HCT116 (cell line): ENCODE results near the gene GAREM2. TPM values are rescaled to one million over a fixed set of nuclear protein-coding genes. Genes with fewer than 3 reads are reported as not detected.

Source experiments
- ATAC-seq: fragments of 200-7000 bp; cut with Tn5 transposase; 2 replicates; pipeline ENCODE4 v1.9.1; 2020; ENCODE audit warnings: mild to moderate bottlenecking, moderate library complexity
- BruUV-seq: library from RNA; stranded (reverse); fragments of 400-500 nt; replicated peaks from 2 replicates; lab custom pipeline; 2021; lab: Mats Ljungman, UMichigan
- CTCF ChIA-PET: fragments of 300-600 bp; sonication (Branson Sonifier 250); formaldehyde crosslinking; loops from one replicate; lab custom pipeline; 2021; ENCODE audit warnings: antibody characterized with exemption; lab: Charles Lee
- POLR2A ChIA-PET: fragments of 300-600, 350-600 bp; sonication (Branson Sonifier 250); formaldehyde crosslinking; loops from one replicate; lab custom pipeline; 2021; ENCODE audit warnings: antibody characterized with exemption; lab: Charles Lee
- RAD21 ChIA-PET, 2 experiments: fragments of 300-600 bp; sonication (Branson Sonifier 250); formaldehyde crosslinking; loops; one replicate each; lab custom pipeline; 2023; ENCODE audit warnings: low total read pairs in 2 of 2; ENCODE audit not compliant: uncharacterized antibody in 2 of 2, unreplicated experiment in 2 of 2, low non-redundant PET in 1 of 2; lab: Charles Lee
- DNase-seq: peaks from one replicate; pipeline ENCODE4 v3.0.0-alpha.2; 2010; ENCODE audit warnings: low read depth, low spot score
- H2AFZ ChIP-seq: fragments of 200-600 bp; shearing (Covaris generic), sonication (generic); 2 replicates; pipeline ENCODE4 v1.6.1; 2017; ENCODE audit warnings: low read depth, mixed run types, mixed read lengths, antibody characterized with exemption, low read length; ENCODE audit not compliant: poor library complexity, severe bottlenecking
- H3K27ac ChIP-seq: 2 replicates; pipeline ENCODE4 v1.5.1; 2012; ENCODE audit warnings: low read depth, low read length
- H3K27me3 ChIP-seq: fragments of 200-600 bp; sonication (generic); 2 replicates; pipeline ENCODE4 v1.6.1; 2016; ENCODE audit warnings: mixed run types, low read length, mixed read lengths; ENCODE audit not compliant: insufficient read depth
- H3K36me3 ChIP-seq, 2 experiments: fragments of 200-500 bp in 1 of 2; fragments of 200-600 bp in 1 of 2; sonication (Bioruptor generic) in 1 of 2; sonication (generic) in 1 of 2; 2 replicates each; pipeline versions ENCODE4 v1.5.1 to v1.6.1; 2014 to 2016; ENCODE audit warnings: low read length in 2 of 2, inconsistent platforms in 1 of 2, mixed read lengths in 1 of 2, mixed run types in 1 of 2; ENCODE audit not compliant: insufficient read depth in 2 of 2, control insufficient read depth in 1 of 2
- H3K4me1 ChIP-seq, 2 experiments: fragments of 200-600 bp in 1 of 2; sonication (generic) in 1 of 2; 2 replicates each; pipeline versions ENCODE4 v1.5.1 to v1.6.1; 2012 to 2017; ENCODE audit warnings: low read length in 2 of 2, inconsistent platforms in 1 of 2, mild to moderate bottlenecking in 1 of 2, mixed read lengths in 1 of 2, mixed run types in 1 of 2, moderate library complexity in 1 of 2; ENCODE audit not compliant: insufficient read depth in 2 of 2, control insufficient read depth in 1 of 2
- H3K4me2 ChIP-seq: fragments of 200-600 bp; sonication (generic); 2 replicates; pipeline ENCODE4 v1.6.1; 2017; ENCODE audit warnings: mixed run types, low read length, mixed read lengths
- H3K4me3 ChIP-seq, 2 experiments: fragments of 200-600 bp in 1 of 2; sonication (generic) in 1 of 2; replicated peaks in 1 of 2; 2 replicates each; pipeline ENCODE4 v1.5.1; 2011 to 2016; ENCODE audit warnings: low read length in 2 of 2, control low read depth in 1 of 2, low read depth in 1 of 2, mild to moderate bottlenecking in 1 of 2, mixed read lengths in 1 of 2, mixed run types in 1 of 2
- H3K79me2 ChIP-seq: fragments of 200-600 bp; sonication (generic); 2 replicates; pipeline ENCODE4 v1.6.1; 2017; ENCODE audit warnings: mild to moderate bottlenecking, mixed run types, low read length, moderate library complexity, mixed read lengths; ENCODE audit not compliant: insufficient read depth
- H3K9ac ChIP-seq: fragments of 200-600 bp; sonication (generic); 2 replicates; pipeline ENCODE4 v1.6.1; 2016; ENCODE audit warnings: low read length, mixed read lengths
- H3K9me2 ChIP-seq: fragments of 200-600 bp; sonication (generic), shearing (Covaris generic); 2 replicates; pipeline ENCODE4 v1.6.1; 2017; ENCODE audit warnings: mixed run types, mild to moderate bottlenecking, moderate library complexity; ENCODE audit not compliant: insufficient read depth
- H3K9me3 ChIP-seq, 2 experiments: fragments of 200-500 bp in 1 of 2; fragments of 200-600 bp in 1 of 2; sonication (Bioruptor generic) in 1 of 2; sonication (generic) in 1 of 2; 2 replicates each; pipeline ENCODE4 v1.6.1; 2014 to 2017; ENCODE audit warnings: low read length in 2 of 2, mixed read lengths in 2 of 2, inconsistent platforms in 1 of 2, low read depth in 1 of 2, mild to moderate bottlenecking in 1 of 2, mixed run types in 1 of 2, moderate library complexity in 1 of 2; ENCODE audit not compliant: control insufficient read depth in 1 of 2, insufficient read depth in 1 of 2
- H4K20me1 ChIP-seq: fragments of 200-600 bp; sonication (generic), shearing (Covaris generic); 2 replicates; pipeline ENCODE4 v1.6.1; 2017; ENCODE audit warnings: mixed run types, mild to moderate bottlenecking, moderate library complexity; ENCODE audit not compliant: insufficient read depth
- CBX3 ChIP-seq: IDR thresholded peaks from 2 replicates; pipeline ENCODE4 v1.6.1; 2012; ENCODE audit warnings: low read depth
- CEBPB ChIP-seq: IDR thresholded peaks from 2 replicates; pipeline ENCODE4 v1.6.1; 2012; ENCODE audit warnings: low read depth
- EGR1 ChIP-seq: IDR thresholded peaks from 2 replicates; pipeline ENCODE4 v1.6.1; 2012; ENCODE audit warnings: low read depth
- ELF1 ChIP-seq: IDR thresholded peaks from 2 replicates; pipeline ENCODE4 v1.6.1; 2012; ENCODE audit warnings: low read depth, borderline replicate concordance
- EZH2 ChIP-seq: fragments of 200-600 bp; sonication (generic); IDR thresholded peaks from 2 replicates; pipeline ENCODE4 v1.6.1; 2017; ENCODE audit warnings: antibody characterized with exemption, mixed run types
- EZH2phosphoT487 ChIP-seq: fragments of 200-600 bp; IDR thresholded peaks from 2 replicates; pipeline ENCODE4 v1.6.1; 2018; ENCODE audit warnings: antibody characterized with exemption, borderline replicate concordance
- FOSL1 ChIP-seq: IDR thresholded peaks from 2 replicates; pipeline ENCODE4 v1.6.1; 2012; ENCODE audit warnings: low read depth
- JUND ChIP-seq: IDR thresholded peaks from 2 replicates; pipeline ENCODE4 v1.6.1; 2012
- MAX ChIP-seq: IDR thresholded peaks from 2 replicates; pipeline ENCODE4 v1.6.1; 2012
- POLR2AphosphoS5 ChIP-seq: IDR thresholded peaks from 2 replicates; pipeline ENCODE4 v1.6.1; 2011; ENCODE audit warnings: mild to moderate bottlenecking, low read depth, low read length, moderate library complexity
- RAD21 ChIP-seq: IDR thresholded peaks from 2 replicates; pipeline ENCODE4 v1.6.1; 2012; ENCODE audit warnings: low read depth, mild to moderate bottlenecking
- SIN3A ChIP-seq: IDR thresholded peaks from 2 replicates; pipeline ENCODE4 v1.6.1; 2012; ENCODE audit warnings: low read depth
- SP1 ChIP-seq: IDR thresholded peaks from 2 replicates; pipeline ENCODE4 v1.6.1; 2012; ENCODE audit warnings: low read depth
- TCF7L2 ChIP-seq: IDR thresholded peaks from 2 replicates; pipeline ENCODE4 v1.7.0; 2011; ENCODE audit warnings: borderline replicate concordance, inconsistent platforms; ENCODE audit not compliant: insufficient read depth, insufficient read length; ENCODE audit errors: extremely low read depth
- YY1 ChIP-seq: IDR thresholded peaks from 2 replicates; pipeline ENCODE4 v1.6.1; 2011; ENCODE audit warnings: low read length, low read depth, moderate library complexity, mild to moderate bottlenecking; ENCODE audit not compliant: insufficient replicate concordance; ENCODE audit errors: extremely low read depth
- ZBTB33 ChIP-seq: IDR thresholded peaks from 2 replicates; pipeline ENCODE4 v1.6.1; 2011; ENCODE audit warnings: mild to moderate bottlenecking, low read length, moderate library complexity; ENCODE audit not compliant: insufficient replicate concordance; ENCODE audit errors: extremely low read depth
- ZFX ChIP-seq: fragments of 450-650 bp; IDR thresholded peaks from 2 replicates; pipeline ENCODE4 v1.6.1; 2017
- ZNF274 ChIP-seq: fragments of 200-500 bp; sonication (Bioruptor generic); IDR thresholded peaks from 2 replicates; pipeline ENCODE4 v1.6.1; 2014; ENCODE audit warnings: mild to moderate bottlenecking, low read depth, low read length, inconsistent platforms
- intact Hi-C: fragments of 100-400 bp; cut with micrococcal nuclease; formaldehyde crosslinking; loops from 2 replicates; pipeline ENCODE4 v1.10.0; 2022
- total RNA-seq: library from RNA; stranded (reverse); gene quantifications from one replicate; pipeline ENCODE4 v1.2.1, GENCODE V29; 2021; ENCODE audit not compliant: unreplicated experiment
- TF ChIP-seq, protein P1 (sequence below): IDR thresholded peaks from 2 replicates; pipeline ENCODE4 v1.6.1; 2012

The GAREM2 gene
- total RNA-seq, 1 experiment from 2014 or later: 13.3 TPM

- peaks cover 14 to 26% of the 10 kb centered on the region in 2 experiments for H3K36me3 ChIP-seq
- ATAC-seq: no peak
- intact Hi-C loops: no loop called here
Measured at GRCh38 chr2:26214759-26215158, 41.9 kb downstream of the GAREM2 start.

DNA sequence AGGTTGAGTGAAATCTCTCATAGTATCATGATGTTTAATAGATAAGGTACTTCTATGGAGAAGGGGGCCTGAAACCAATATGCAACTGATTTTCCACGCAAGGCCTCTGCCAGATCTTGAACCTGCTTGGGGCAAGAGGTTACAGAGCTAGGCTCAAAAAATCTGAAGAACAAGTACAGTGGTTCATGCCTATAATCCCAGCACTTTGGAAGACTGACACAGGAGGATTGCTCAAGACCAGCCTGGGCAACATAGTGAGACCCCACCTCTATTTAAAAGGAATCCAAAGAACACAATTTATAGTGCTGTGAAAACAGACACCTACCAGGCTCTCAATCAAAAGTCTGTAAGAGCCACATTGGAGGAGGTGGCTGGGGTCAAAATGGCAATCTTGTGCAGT is 42.9 kb downstream of the GAREM2 start:
- Histone ChIP-seq H3K4me3 (no peak overlapping the region), H3K4me1 (no peaks in the 10 kb centered on the region), H3K27ac (no peak overlapping the region), H3K36me3 (peaks cover 13 to 26% of the 10 kb centered on the region in 2 experiments), H3K9me2 (no peaks in the 10 kb centered on the region), H4K20me1 (no peaks in the 10 kb centered on the region), H3K27me3 (no peaks in the 10 kb centered on the region), H3K9me3 (0 out of 4 replicates have a peak, but pooled peaks cover 0 to 4% of the 10 kb centered on the region in 2 experiments), H2AFZ (no peak overlapping the region), H3K4me2 (no peak overlapping the region), H3K79me2 (no peaks in the 10 kb centered on the region), H3K9ac (no peak overlapping the region)
- ChIA-PET RAD21 (no interaction called here), CTCF (no interaction called here), POLR2A (no interaction called here)
- DNase-seq (no peak), ATAC-seq (no peak)
- no TSS peak for BruUV-seq
- intact Hi-C loops: no loop called here
- TF ChIP-seq SP1: no peak
- TF ChIP-seq, protein P1, sequence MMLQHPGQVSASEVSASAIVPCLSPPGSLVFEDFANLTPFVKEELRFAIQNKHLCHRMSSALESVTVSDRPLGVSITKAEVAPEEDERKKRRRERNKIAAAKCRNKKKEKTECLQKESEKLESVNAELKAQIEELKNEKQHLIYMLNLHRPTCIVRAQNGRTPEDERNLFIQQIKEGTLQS: no peak
- TF ChIP-seq EZH2phosphoT487: no peak
- TF ChIP-seq JUND: no peak
- TF ChIP-seq SIN3A: no peak
- no peak for TF ChIP-seq POLR2AphosphoS5
- no peak for TF ChIP-seq EGR1
- TF ChIP-seq ELF1: no peak
- TF ChIP-seq EZH2: no peak
- TF ChIP-seq YY1: no peak
- TF ChIP-seq CEBPB: no peak
- no peak for TF ChIP-seq MAX
- TF ChIP-seq CBX3: no peak
- TF ChIP-seq RAD21: no peak
- TF ChIP-seq ZFX: no peak
- no peak for TF ChIP-seq ZNF274
- no peak for TF ChIP-seq FOSL1

More at GRCh38 chr2:26214759-26215158, 41.9 kb downstream of the GAREM2 start:
- no peaks in the 10 kb centered on the region for H3K4me1 ChIP-seq
- H3K9ac ChIP-seq: no peak overlapping the region
- H3K79me2 ChIP-seq: no peaks in the 10 kb centered on the region
- RAD21 ChIA-PET: no interaction called here
- CTCF ChIA-PET: no interaction called here
- H3K4me2 ChIP-seq: no peak overlapping the region
- H3K9me2 ChIP-seq: no peaks in the 10 kb centered on the region
- POLR2A ChIA-PET: no interaction called here
- DNase-seq: no peak
- no peaks in the 10 kb centered on the region for H3K27me3 ChIP-seq
- no peak overlapping the region for H2AFZ ChIP-seq
- TF ChIP-seq ZBTB33: no peak
- no peak for TF ChIP-seq POLR2AphosphoS5
- no peak for TF ChIP-seq RAD21
- no peak for TF ChIP-seq TCF7L2
- TF ChIP-seq ZNF274: no peak
- TF ChIP-seq CEBPB: no peak
- no peak for TF ChIP-seq ZFX
- no TSS peak for BruUV-seq
- H3K27ac ChIP-seq: no peak overlapping the region
- H3K9me3 ChIP-seq: 0 out of 4 replicates have a peak, but pooled peaks cover 0 to 4% of the 10 kb centered on the region in 2 experiments
- no peak overlapping the region for H3K4me3 ChIP-seq
- H4K20me1 ChIP-seq: no peaks in the 10 kb centered on the region
